SU-DHL-6 (cell line): ENCODE results near the gene KIF2C.
A peak's percentile ranks its signal among the peaks of the same experiment; 100 is the strongest.
"Not testable (repeated sequence)": the region's sequence is repeated elsewhere in the genome, so short reads cannot be mapped to it uniquely, and the experiment has no call there.

ENCODE experiments used
- H2AFZ ChIP-seq: fragments of 200-600 bp; sonication (generic); 2 replicates; pipeline ENCODE4 v1.6.1; 2014; ENCODE audit warnings: low read depth, mild to moderate bottlenecking, moderate library complexity, mixed read lengths, antibody characterized with exemption, low read length; ENCODE audit not compliant: severe bottlenecking
- H3F3A ChIP-seq: fragments of 200-600 bp; shearing (Covaris generic); 2 replicates; pipeline ENCODE4 v1.6.0; 2016; ENCODE audit warnings: antibody characterized with exemption, mild to moderate bottlenecking; ENCODE audit not compliant: insufficient read depth
- H3K27ac ChIP-seq: fragments of 200-600 bp; sonication (generic); 2 replicates; pipeline ENCODE4 v1.5.1; 2016; ENCODE audit warnings: low read depth, mild to moderate bottlenecking, low read length, moderate library complexity, mixed read lengths
- H3K27me3 ChIP-seq: fragments of 200-600 bp; sonication (generic), shearing (Covaris generic); 2 replicates; pipeline ENCODE4 v1.6.0; 2014; ENCODE audit warnings: mild to moderate bottlenecking, low read length
- H3K36me3 ChIP-seq: fragments of 200-600 bp; sonication (generic); 2 replicates; pipeline ENCODE4 v1.6.1; 2014; ENCODE audit warnings: mild to moderate bottlenecking, low read length, mixed read lengths
- H3K4me2 ChIP-seq: fragments of 300-600, 200-600 bp; shearing (Covaris generic), sonication (generic); 2 replicates; pipeline ENCODE4 v1.6.0; 2014; ENCODE audit warnings: low read length, low read depth, mild to moderate bottlenecking; ENCODE audit not compliant: poor library complexity, severe bottlenecking
- H3K4me3 ChIP-seq: fragments of 200-600 bp; sonication (generic); 2 replicates; pipeline ENCODE4 v1.5.1; 2014; ENCODE audit warnings: antibody characterized with exemption, low read length, mild to moderate bottlenecking, mixed read lengths; ENCODE audit not compliant: insufficient read depth, poor library complexity, severe bottlenecking
- H3K79me2 ChIP-seq: fragments of 200-600 bp; sonication (generic); 2 replicates; pipeline ENCODE4 v1.6.1; 2014; ENCODE audit warnings: mild to moderate bottlenecking, low read length, moderate library complexity; ENCODE audit not compliant: insufficient read depth
- H3K9ac ChIP-seq: fragments of 200-600 bp; sonication (generic); 2 replicates; pipeline ENCODE4 v1.7.0; 2014; ENCODE audit warnings: mild to moderate bottlenecking, low read length
- H3K9me2 ChIP-seq: fragments of 200-600 bp; sonication (generic); replicated peaks from 2 replicates; pipeline ENCODE4 v1.6.1; 2014; ENCODE audit warnings: low read length; ENCODE audit not compliant: insufficient read depth
- H3K9me3 ChIP-seq: fragments of 200-600 bp; sonication (generic); 2 replicates; pipeline ENCODE4 v1.6.1; 2014; ENCODE audit warnings: low read length, mixed read lengths; ENCODE audit not compliant: insufficient read depth
- H4K20me1 ChIP-seq: fragments of 200-600 bp; sonication (generic); 2 replicates; pipeline ENCODE4 v1.6.1; 2014; ENCODE audit warnings: low read depth, mild to moderate bottlenecking, antibody characterized with exemption, low read length, moderate library complexity, mixed read lengths
- EZH2phosphoT487 ChIP-seq: fragments of 200-600 bp; sonication (generic), shearing (Covaris generic); conservative IDR thresholded peaks from 2 replicates; pipeline ENCODE4 v1.6.1; 2018; ENCODE audit warnings: mild to moderate bottlenecking, antibody characterized with exemption, low read length, moderate library complexity, mixed read lengths
- TF ChIP-seq, protein P1 (sequence below): fragments of 200-600 bp; sonication (generic); IDR thresholded peaks from one replicate; pipeline ENCODE4 v1.5.1; 2017; ENCODE audit warnings: antibody characterized with exemption, mild to moderate bottlenecking, low read length, moderate library complexity; ENCODE audit not compliant: insufficient read depth, poor library complexity, severe bottlenecking

The KIF2C gene

DNA sequence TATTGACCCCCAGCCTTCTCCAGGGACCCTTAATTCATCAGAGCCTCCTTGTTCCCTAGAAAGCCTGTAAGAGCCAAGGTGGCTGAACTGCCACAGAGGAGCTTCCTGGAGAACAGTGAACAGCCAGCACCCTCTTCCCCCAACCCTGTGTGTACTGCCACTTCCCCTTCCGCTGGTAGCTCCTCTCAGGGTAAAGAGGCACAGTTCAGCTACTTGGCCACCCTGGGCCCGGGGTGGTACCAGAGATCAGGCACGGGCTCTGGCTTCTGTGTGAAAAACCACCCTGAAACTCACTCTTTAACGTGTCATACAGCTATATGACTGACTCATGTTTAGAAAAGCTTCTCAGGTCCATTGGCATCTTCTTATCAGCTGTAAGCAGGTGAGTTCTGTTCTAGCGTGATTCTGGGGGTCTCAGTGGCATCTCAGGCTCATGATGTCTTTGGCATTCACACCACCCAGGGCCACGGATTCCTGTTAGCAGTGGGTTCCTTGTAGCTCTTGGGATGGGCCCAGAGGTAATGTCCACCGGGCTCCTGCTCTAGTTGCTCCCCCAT lies 42.8 kb upstream of the KIF2C start:
- Histone ChIP-seq H3K79me2 (no peaks in the 10 kb centered on the region), H4K20me1 (no peaks in the 10 kb centered on the region), H3K27me3 (no peaks in the 10 kb centered on the region), H2AFZ (peak overlapping the region; percentile 52), H3K4me2 (peak overlapping the region; percentile 14), H3K9me3 (no peaks in the 10 kb centered on the region), H3F3A (peaks cover 15% of the 10 kb centered on the region), H3K9ac (peak overlapping the region; percentile 1; the same call in 1 of the 2 replicates), H3K27ac (peak overlapping the region; percentile 69), H3K9me2 (no peaks in the 10 kb centered on the region), H3K4me3 (no peak overlapping the region), H3K36me3 (no peaks in the 10 kb centered on the region)
- TF ChIP-seq, protein P1, sequence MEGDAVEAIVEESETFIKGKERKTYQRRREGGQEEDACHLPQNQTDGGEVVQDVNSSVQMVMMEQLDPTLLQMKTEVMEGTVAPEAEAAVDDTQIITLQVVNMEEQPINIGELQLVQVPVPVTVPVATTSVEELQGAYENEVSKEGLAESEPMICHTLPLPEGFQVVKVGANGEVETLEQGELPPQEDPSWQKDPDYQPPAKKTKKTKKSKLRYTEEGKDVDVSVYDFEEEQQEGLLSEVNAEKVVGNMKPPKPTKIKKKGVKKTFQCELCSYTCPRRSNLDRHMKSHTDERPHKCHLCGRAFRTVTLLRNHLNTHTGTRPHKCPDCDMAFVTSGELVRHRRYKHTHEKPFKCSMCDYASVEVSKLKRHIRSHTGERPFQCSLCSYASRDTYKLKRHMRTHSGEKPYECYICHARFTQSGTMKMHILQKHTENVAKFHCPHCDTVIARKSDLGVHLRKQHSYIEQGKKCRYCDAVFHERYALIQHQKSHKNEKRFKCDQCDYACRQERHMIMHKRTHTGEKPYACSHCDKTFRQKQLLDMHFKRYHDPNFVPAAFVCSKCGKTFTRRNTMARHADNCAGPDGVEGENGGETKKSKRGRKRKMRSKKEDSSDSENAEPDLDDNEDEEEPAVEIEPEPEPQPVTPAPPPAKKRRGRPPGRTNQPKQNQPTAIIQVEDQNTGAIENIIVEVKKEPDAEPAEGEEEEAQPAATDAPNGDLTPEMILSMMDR = no peak
- no peak for TF ChIP-seq EZH2phosphoT487

DNA sequence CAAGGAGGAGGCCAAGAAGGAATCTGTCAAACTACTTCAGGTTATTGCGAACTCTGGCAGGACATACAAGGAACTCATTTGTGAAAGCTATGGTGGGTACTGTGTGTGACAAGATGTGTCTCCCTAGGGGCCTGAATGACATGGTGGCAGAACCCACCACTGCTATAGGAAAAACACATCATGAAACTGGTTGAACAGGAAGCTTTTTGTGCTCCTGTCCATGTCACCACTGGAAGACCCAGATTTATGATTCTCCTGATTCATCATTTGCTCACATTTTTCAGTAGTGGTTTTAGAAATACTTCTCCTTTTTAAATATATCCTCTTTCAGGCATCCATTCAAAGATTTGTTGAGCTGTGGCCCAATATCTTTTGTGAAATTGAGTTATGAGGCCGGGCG lies 41.5 kb upstream of the KIF2C start:
- TF ChIP-seq EZH2phosphoT487 = no peak
- TF ChIP-seq, protein P1 = no peak
- Histone ChIP-seq H3K36me3 (no peaks in the 10 kb centered on the region), H3K79me2 (no peaks in the 10 kb centered on the region), H3F3A (peaks cover 15% of the 10 kb centered on the region), H3K27ac (no peak overlapping the region; the same call in 1 of the 2 replicates), H3K4me3 (no peak overlapping the region), H3K9ac (no peak overlapping the region), H3K9me3 (no peaks in the 10 kb centered on the region), H4K20me1 (no peaks in the 10 kb centered on the region), H3K4me2 (no peak overlapping the region), H3K9me2 (no peaks in the 10 kb centered on the region), H2AFZ (no peak overlapping the region), H3K27me3 (no peaks in the 10 kb centered on the region)

DNA sequence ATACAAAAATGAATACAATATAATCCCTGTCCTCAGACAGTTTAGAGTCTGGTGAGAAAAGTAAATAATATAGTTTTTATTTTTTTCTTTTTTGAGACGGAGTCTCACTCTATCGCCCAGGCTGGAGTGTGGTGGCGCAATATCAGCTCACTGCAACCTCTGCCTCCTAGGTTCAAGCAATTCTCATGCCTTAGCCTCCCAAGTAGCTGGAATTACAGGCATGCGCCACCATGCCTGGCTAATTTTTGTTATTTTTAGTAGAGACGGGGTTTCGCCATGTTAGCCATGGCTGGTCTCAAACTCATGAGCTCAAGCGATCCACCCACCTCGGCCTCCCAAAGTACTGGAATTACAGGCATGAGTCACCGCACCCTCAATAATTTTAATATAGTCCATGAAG lies 40.3 kb upstream of the KIF2C start:
- H3K9me3 ChIP-seq, H3K27me3 ChIP-seq, H3K27ac ChIP-seq, H3K79me2 ChIP-seq, H3K4me3 ChIP-seq, H2AFZ ChIP-seq, H3K9ac ChIP-seq, H3K9me2 ChIP-seq, H4K20me1 ChIP-seq, H3K4me2 ChIP-seq, H3K36me3 ChIP-seq: not testable (repeated sequence)
- H3F3A ChIP-seq = peaks cover 10% of the 10 kb centered on the region

DNA sequence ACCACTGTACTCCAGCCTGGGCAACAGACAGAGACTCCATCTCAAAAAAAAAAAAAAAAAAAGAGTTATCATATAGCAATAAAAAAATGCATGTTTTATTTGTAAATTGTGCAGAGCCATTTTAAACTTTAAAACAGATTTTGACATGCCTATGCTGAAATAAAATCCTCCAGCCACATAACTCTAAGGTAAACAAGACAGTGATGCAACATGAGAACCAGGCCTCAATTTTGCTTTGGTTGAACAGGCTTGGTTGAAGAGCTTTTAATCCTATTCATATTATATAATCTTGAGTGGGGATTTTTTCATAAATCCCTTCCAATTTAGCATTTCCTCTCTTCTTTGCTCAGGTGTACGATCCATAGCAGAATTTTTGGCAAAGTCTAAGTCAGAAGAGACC lies 39.1 kb upstream of the KIF2C start:
- Histone ChIP-seq H3K27me3 (no peaks in the 10 kb centered on the region), H3K4me3 (no peak overlapping the region), H3K9me2 (no peaks in the 10 kb centered on the region), H3K27ac (no peak overlapping the region), H3F3A (peaks cover 10% of the 10 kb centered on the region), H4K20me1 (no peaks in the 10 kb centered on the region), H3K79me2 (no peaks in the 10 kb centered on the region), H3K4me2 (no peak overlapping the region), H3K36me3 (no peaks in the 10 kb centered on the region), H2AFZ (no peak overlapping the region), H3K9ac (no peak overlapping the region), H3K9me3 (no peaks in the 10 kb centered on the region)
- no peak for TF ChIP-seq EZH2phosphoT487
- TF ChIP-seq, protein P1 = no peak
